Tongue (tissue), 2 donors: Measurements from ENCODE around the gene PFDN2. TPM values are rescaled to one million over a fixed set of nuclear protein-coding genes. Genes with fewer than 3 reads are reported as not detected.

Experiments
- DNase-seq: peaks from one replicate; pipeline ENCODE4 v3.0.0-alpha.2; 2015
- total RNA-seq: library from RNA; depleted of rRNA; stranded (reverse); fragments of >200 nt; gene quantifications from one replicate; pipeline ENCODE4 v1.2.3, GENCODE V29; 2014

PFDN2 gene
- total RNA-seq, 1 donor from 2014 or later = 24.5 TPM

GRCh38 chr1:161099090-161099802, 18.6 kb downstream of the PFDN2 start:
- no peak for DNase-seq

DNA sequence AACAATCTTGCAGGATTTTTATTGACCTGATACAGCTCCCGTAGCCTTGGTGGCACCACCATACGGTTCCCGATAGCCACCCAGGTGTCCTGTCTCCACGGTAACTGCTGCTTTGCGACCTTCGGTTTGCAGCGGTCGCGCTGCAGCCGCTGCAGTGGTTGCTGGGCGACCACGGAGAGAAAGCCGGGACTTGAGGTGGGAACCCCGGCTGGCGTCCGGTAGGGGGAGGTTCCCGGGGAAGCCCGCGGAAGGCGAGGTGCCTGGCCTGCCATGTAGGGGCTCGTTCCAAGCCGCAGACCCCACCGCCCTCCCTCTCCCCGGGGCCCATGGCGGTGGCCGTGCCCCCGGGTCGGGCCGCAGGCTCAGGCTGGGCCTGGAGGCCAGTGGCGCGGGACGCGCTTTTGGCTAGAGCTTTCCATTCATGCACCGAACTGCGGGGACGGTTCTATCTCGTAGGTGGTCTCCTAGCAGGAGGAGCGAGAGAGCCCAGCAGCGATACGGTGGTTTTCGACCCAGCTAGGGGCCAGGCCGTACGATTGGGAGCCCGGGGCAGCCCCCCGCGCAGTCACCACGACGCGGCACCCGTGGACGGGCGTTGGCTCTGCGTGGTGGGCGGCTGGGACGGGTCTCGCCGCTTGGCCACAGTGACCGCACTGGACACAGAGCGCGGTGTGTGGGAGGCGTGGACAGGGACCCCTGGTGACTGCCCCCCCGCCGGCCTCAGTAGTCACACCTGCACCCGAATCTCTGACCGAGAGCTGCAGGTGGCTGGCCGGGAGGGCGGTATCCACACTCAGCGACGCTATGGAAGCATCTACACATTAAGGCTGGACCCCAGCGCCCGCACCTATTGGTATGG, 19.4 kb downstream of the PFDN2 start, which contains the start of gene KLHDC9:
TSS of gene KLHDC9 (plus strand) at position 152 of the 859 bp plus-strand sequence. CDS start at position 327, 175 bp downstream.
- DNase-seq = peak; percentile 78

DNA sequence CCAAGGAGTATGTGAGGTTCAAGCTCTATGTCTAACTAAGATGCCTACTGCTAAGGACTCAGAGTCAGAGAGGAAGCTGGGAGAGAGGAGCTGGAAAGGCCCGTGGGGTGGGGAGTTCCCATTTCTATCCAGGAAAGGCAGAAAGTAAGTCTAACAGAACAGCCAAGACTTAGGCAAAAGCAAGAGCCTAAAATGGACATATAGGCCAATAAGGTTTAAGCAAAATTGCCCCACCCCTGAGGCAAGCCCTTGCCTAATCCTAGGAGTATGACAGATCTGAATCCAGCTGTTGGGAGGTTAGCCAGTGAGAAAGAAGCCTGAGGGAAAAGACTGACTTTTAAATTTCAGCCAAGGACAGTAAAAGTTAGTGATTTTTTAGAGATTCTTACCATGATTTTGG, 21.3 kb downstream of the PFDN2 start:
- peak; percentile 63 for DNase-seq

- no peak for DNase-seq
Measured at GRCh38 chr1:161096015-161096414, 21.8 kb downstream of the PFDN2 start.

DNA sequence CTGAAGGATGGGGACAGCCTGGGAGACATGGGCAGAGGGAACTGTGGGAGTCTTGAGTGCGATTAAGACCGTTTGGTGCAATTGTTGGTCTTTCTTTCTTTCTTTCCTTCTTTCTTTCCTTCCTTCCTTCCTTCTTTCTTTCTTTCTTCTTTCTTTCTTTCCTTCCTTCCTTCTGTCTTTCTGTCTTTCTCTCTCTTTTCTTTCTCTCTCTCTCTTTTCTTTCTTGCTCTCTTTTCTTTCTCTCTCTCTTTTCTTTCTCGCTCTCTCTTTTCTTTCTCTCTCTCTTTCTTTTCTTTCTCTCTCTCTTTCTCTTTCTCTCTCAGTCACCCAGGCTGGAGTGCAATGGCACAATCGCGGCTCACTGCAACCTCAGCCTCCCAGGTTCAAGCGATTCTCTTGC, 22.6 kb downstream of the PFDN2 start:
- DNase-seq = no peak

GRCh38 chr1:161094481-161094880, 23.4 kb downstream of the PFDN2 start:
- no peak for DNase-seq

DNA sequence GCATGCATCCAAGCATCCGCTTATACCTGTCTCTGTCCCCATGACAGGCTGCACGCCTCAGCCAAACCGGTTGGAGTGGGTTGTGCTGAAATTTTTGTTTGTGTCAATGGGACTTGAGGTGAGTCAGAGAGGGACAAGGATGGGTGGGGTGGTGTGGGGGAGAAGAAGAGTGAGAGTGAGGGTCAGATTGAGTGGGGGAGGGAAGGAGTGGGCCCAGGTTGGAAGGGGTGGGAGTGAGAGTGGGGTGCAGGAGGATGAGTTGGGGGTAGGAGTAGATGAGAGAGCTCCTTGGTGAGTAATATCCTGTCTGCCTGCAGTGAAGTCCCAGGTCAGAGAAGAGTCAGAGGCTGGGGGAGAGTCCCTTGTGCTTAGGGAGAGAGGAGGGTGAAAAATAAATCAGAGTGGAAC, 25.2 kb downstream of the PFDN2 start:
- DNase-seq = peak; percentile 36

DNA sequence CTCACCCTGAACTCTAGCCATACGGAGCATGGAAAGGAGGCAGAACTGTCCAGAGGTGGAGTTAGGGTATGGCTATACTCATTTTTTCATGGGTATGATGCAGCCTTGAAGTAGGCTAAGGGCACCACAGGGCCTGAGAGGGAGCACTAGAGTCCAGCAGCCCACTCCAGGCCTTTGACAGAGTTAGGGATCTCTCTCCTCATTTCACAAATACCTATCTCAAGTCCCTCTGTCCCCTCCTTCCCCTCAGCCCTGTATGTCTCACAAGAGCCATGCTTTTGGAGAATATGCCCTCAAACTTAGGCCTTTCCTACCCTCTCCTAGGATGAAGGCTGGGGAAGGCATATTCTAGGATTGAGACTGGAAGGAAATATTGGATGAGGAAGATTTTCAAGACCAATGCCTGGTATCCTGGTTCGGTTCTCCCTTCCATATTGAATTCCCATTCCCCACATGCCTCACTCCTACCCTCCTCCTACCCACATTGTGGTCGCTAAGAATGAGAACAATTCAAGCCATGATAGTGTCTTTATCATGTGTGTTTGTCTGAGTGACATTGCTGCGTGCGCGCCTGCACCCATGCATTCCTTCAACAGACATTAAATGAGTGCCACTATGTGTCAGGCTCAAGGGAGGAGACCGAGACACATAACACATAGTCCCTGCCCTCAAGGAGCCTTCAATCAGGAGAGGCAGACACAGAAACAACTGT, 25.9 kb downstream of the PFDN2 start:
- no peak for DNase-seq

DNA sequence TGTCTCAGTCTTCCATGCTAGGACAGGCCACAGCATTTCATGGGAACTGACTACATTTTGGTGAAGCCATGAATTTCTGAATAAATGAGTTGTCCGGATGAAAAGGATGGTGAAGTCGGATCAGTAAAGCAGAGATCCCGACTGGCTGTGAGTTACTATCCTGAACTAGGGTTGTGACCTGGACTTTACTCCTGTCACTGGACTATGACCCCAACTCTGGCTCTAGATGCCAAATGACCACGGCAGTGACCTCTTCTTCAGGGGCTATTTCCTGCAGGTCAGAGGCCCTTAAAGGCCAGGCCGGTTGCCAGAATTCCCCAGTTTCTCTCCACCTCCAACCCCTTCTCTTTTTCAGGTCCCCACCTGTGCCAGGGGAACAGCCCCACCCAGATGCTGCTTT, 26.7 kb downstream of the PFDN2 start:
- DNase-seq = no peak

- no peak for DNase-seq
Measured at GRCh38 chr1:161090617-161091016, 27.2 kb downstream of the PFDN2 start.

GRCh38 chr1:161089938-161090337, 27.9 kb downstream of the PFDN2 start:
- DNase-seq = no peak

DNA sequence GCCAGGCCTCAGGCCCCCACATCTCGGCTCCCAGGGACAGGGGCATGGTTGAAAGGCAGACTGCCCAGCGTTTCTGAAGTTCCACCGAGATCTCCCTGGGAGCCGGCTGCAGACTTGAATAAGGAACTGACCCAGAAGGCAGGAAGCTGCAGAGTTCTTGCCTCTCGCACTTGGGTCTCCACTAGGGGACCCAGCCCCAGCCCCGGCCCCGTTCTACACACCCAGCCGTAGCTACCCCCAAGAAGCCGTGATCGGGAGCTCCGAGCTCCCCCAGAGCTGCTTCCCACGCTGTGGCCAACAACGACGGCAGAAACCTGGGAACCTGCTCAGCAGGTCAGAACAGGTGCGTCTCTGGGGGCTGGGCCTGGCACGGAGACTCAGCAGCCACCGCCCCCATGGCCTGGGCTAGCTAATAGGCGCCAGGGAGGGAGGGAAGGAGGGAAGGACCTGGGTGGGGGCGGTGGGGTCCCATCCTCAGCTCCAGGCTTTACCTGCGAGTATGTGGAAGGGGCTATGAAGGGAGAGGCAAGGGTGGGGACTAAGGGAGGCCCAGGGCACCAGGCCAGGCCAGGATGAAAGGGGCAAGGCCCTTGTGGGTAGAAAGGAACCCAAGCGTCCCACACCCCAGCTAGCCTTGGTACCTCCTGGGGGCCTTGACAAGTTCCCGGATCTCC, 28.4 kb downstream of the PFDN2 start, which contains the start of gene NECTIN4:
TSS of gene NECTIN4 (minus strand) at position 308 of the 674 bp plus-strand sequence. CDS start at position 46, 262 bp downstream.
- peak; percentile 45 for DNase-seq

DNA sequence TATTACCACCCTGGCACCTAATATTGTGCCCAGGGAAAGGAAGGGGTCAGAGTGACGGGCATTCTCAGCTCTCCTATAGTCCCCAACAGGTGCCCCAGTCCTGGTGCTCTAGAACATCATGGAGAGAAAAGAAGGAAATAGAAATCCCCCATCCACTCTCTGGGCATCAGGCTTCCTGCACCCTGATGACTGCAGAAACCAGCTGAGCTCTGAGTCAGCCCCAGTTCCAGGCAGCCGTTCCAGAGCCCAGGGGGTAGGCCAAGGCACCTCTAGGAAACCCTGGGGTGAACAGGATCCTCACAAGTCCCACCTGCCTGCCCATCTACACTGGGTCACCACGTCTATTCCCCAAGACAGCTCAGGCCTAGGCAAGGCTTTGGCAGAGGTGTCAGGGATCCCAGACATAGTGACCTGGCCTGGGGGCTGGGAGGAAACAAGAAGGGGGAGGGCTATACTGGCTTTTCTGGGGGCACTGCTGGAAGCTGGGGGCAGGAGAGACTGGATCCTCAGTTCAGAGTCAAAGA, 29.2 kb downstream of the PFDN2 start:
- DNase-seq = no peak

- DNase-seq = no peak
Measured at GRCh38 chr1:161086457-161086856, 31.4 kb downstream of the PFDN2 start.

DNA sequence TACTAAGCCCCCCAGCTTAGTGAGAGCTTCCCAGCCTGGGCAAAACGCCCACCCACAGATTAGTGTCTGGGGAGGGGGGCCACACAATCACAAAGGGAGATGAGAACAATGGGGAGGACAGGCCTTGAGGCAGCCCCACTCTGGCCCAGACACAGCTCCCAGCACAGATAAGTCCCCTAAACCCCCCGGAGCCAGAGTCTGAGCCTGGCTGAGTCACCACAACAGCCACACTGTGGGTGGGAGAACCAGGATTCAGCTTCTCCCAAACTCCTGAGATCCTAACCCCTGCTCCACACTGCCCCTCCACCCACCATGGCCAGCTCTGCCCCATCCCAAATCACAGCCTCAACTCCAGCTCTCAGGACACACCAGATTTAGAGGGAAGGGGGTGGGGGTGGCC, 32.7 kb downstream of the PFDN2 start:
- DNase-seq = no peak

GRCh38 chr1:161084597-161084988, 33.2 kb downstream of the PFDN2 start:
- DNase-seq = peak; percentile 37

GRCh38 chr1:161083748-161084596, 33.9 kb downstream of the PFDN2 start:
- no peak for DNase-seq

- no peak for DNase-seq
Measured at GRCh38 chr1:161082996-161083747, 34.7 kb downstream of the PFDN2 start.

DNA sequence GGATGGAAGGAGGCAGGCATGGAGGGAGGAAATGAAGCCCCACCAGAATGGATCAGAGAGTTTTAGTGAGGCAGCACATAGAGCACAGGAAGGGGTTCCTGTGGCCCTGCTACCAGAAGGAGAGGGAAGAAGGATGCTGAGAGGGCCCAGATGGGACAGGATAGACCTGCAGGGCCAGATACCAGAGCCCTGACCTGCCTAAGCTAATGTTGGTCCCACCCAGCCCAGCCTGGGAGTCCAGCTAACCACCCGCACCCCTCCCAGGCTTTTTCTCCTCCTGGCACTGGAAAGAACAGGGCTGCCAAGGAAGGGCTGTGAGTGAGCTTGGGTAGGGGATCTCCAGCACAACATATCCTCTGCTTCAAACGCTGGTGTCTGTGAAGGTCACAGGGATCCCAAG, 35.4 kb downstream of the PFDN2 start:
- DNase-seq = no peak

GRCh38 chr1:161081519-161081918, 36.3 kb downstream of the PFDN2 start:
- no peak for DNase-seq
